ENCODE measurements around the gene DNAH14.

Gene DNAH14

GRCh38 chr1:225418598-225418997 lies 489.1 kb downstream of the DNAH14 start:
- no peaks in the 10 kb centered on the region for H3K9me3 ChIP-seq (ENCODE audit: severe bottlenecking)
- H3K27me3 ChIP-seq (ENCODE audit: insufficient read depth, low read depth, severe bottlenecking): no peaks in the 10 kb centered on the region
- DNase-seq: no peak
- no peak for TF ChIP-seq CTCF (IDR thresholded peaks at IDR 0.05; ENCODE audit: low read depth, low read length)
- H3K36me3 ChIP-seq: peaks cover 16% of the 10 kb centered on the region
- H3K4me3 ChIP-seq (ENCODE audit: low read depth, low read length): no peak overlapping the region
- H3K27ac ChIP-seq: no peak overlapping the region

- H3K27me3 ChIP-seq (ENCODE audit: insufficient read depth, low read depth, severe bottlenecking): no peaks in the 10 kb centered on the region
- no peak for TF ChIP-seq CTCF (IDR thresholded peaks at IDR 0.05; ENCODE audit: low read depth, low read length)
- H3K36me3 ChIP-seq: peaks cover 11% of the 10 kb centered on the region
- no peak overlapping the region for H3K4me3 ChIP-seq (ENCODE audit: low read depth, low read length)
- DNase-seq: no peak
- H3K27ac ChIP-seq: no peak overlapping the region
- H3K9me3 ChIP-seq (ENCODE audit: severe bottlenecking): no peaks in the 10 kb centered on the region
Observed at GRCh38 chr1:225422031-225422605, 492.6 kb downstream of the DNAH14 start.

- no peak overlapping the region for H3K4me3 ChIP-seq (ENCODE audit: low read depth, low read length)
- no peaks in the 10 kb centered on the region for H3K9me3 ChIP-seq (ENCODE audit: severe bottlenecking)
- DNase-seq: no peak
- no peak overlapping the region for H3K27ac ChIP-seq
- H3K36me3 ChIP-seq: peaks cover 9% of the 10 kb centered on the region
- no peak for TF ChIP-seq CTCF (IDR thresholded peaks at IDR 0.05; ENCODE audit: low read depth, low read length)
- no peaks in the 10 kb centered on the region for H3K27me3 ChIP-seq (ENCODE audit: insufficient read depth, low read depth, severe bottlenecking)
Observed at GRCh38 chr1:225422795-225423517, 493.5 kb downstream of the DNAH14 start.

GRCh38 chr1:225423518-225423855 lies 494.0 kb downstream of the DNAH14 start:
- Histone ChIP-seq H3K36me3 (peaks cover 7% of the 10 kb centered on the region), H3K27me3 (ENCODE audit: insufficient read depth, low read depth, severe bottlenecking) (no peaks in the 10 kb centered on the region), H3K9me3 (ENCODE audit: severe bottlenecking) (no peaks in the 10 kb centered on the region), H3K27ac (no peak overlapping the region), H3K4me3 (ENCODE audit: low read depth, low read length) (no peak overlapping the region)
- no peak for TF ChIP-seq CTCF (IDR thresholded peaks at IDR 0.05; ENCODE audit: low read depth, low read length)
- DNase-seq: no peak

- no peak for DNase-seq
- H3K4me3 ChIP-seq (ENCODE audit: low read depth, low read length): no peak overlapping the region
- peaks cover 4% of the 10 kb centered on the region; the same call in 1 of the 2 replicates for H3K36me3 ChIP-seq
- no peaks in the 10 kb centered on the region for H3K27me3 ChIP-seq (ENCODE audit: insufficient read depth, low read depth, severe bottlenecking)
- no peak overlapping the region for H3K27ac ChIP-seq
- no peak for TF ChIP-seq CTCF (IDR thresholded peaks at IDR 0.05; ENCODE audit: low read depth, low read length)
- no peaks in the 10 kb centered on the region for H3K9me3 ChIP-seq (ENCODE audit: severe bottlenecking)
Observed at GRCh38 chr1:225424562-225425200, 495.2 kb downstream of the DNAH14 start.
